ENCODE data around the gene PAIP2B. TPM values are rescaled to one million over a fixed set of nuclear protein-coding genes. Genes with fewer than 3 reads are reported as not detected.

PAIP2B gene
- total RNA-seq, 1 donor from 2014 or later = 17.1 TPM

GRCh38 chr2:71155846-71156245, 71.1 kb downstream of the PAIP2B start:
- TF ChIP-seq EZH2 (IDR thresholded peaks at IDR 0.05) (no peak), EZH2phosphoT487 (IDR thresholded peaks at IDR 0.05) (no peak), CTCF (IDR thresholded peaks at IDR 0.05) (no peak)
- H3K36me3 Mint-ChIP-seq = no peaks in the 10 kb centered on the region
- H3K27ac Mint-ChIP-seq = peak overlapping the region; percentile 27

DNA sequence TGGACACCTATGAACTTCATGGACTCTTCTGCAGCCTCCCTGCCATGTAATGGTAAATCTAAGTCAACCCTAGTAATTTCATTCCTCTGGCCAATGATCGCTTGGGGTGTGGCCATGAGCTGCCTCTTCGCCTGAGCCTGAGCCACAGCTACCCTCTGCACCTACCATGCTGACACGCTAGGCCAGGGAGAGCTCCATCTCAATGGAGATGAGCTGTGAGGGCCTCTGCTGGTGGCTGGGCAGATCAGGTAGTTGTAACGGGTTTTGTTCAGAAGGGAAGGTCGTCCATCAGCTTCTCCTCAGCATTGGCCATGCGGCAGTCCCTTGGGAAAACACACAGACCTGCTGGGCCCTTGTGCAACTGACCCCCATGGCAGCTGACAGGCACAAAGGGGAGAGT, 72.1 kb downstream of the PAIP2B start:
- Histone ChIP-seq H3K27me3 (no peaks in the 10 kb centered on the region), H3K27ac (no peak overlapping the region), H3K4me3 (no peak overlapping the region), H2AFZ (replicated peaks) (no peak overlapping the region), H3K36me3 (no peaks in the 10 kb centered on the region), H4K20me1 (ENCODE audit: low read depth) (no peaks in the 10 kb centered on the region), H3K4me1 (peaks cover 8% of the 10 kb centered on the region), H3K9ac (no peak overlapping the region), H3K9me3 (ENCODE audit: low read depth) (no peaks in the 10 kb centered on the region), H3K4me2 (no peak overlapping the region), H3F3A (ENCODE audit: low read depth) (no peaks in the 10 kb centered on the region), H3K79me2 (ENCODE audit: low read depth) (no peaks in the 10 kb centered on the region)
- Mint-ChIP-seq H3K4me1 (peaks cover 9% of the 10 kb centered on the region), H3K27ac (no peak overlapping the region), H3K36me3 (peaks cover 5% of the 10 kb centered on the region), H3K4me3 (no peak overlapping the region), H3K27me3 (ENCODE audit: insufficient read depth, low read depth) (peaks cover 14% of the 10 kb centered on the region), H3K9me3 (no peaks in the 10 kb centered on the region)
- TF ChIP-seq EZH2phosphoT487 (IDR thresholded peaks at IDR 0.05) (no peak), CTCF (IDR thresholded peaks at IDR 0.05) (peak; percentile 16), EZH2 (IDR thresholded peaks at IDR 0.05) (no peak)
- DNase-seq (ENCODE audit: low spot score) = peak; percentile 23

More at GRCh38 chr2:71155846-71156245, 71.1 kb downstream of the PAIP2B start:
- Histone ChIP-seq H3F3A (ENCODE audit: low read depth) (no peaks in the 10 kb centered on the region), H3K27ac (no peak overlapping the region), H3K27me3 (no peaks in the 10 kb centered on the region), H2AFZ (replicated peaks) (no peak overlapping the region), H3K4me2 (no peak overlapping the region), H3K9me3 (ENCODE audit: low read depth) (no peaks in the 10 kb centered on the region), H4K20me1 (ENCODE audit: low read depth) (no peaks in the 10 kb centered on the region), H3K4me1 (peaks cover 8% of the 10 kb centered on the region), H3K9ac (no peak overlapping the region), H3K36me3 (no peaks in the 10 kb centered on the region), H3K4me3 (no peak overlapping the region), H3K79me2 (ENCODE audit: low read depth) (no peaks in the 10 kb centered on the region)
- Mint-ChIP-seq H3K27me3 (ENCODE audit: insufficient read depth, low read depth) (peaks cover 17% of the 10 kb centered on the region), H3K4me3 (peak overlapping the region; percentile 34), H3K4me1 (peaks cover 9% of the 10 kb centered on the region), H3K9me3 (no peaks in the 10 kb centered on the region)
- no peak for DNase-seq (ENCODE audit: low spot score)

GRCh38 chr2:71154279-71154678, 72.6 kb downstream of the PAIP2B start:
- no peak overlapping the region for H3K4me3 Mint-ChIP-seq

More at GRCh38 chr2:71154279-71154678, 72.6 kb downstream of the PAIP2B start:
- peaks cover 14% of the 10 kb centered on the region for H3K27me3 Mint-ChIP-seq (ENCODE audit: insufficient read depth, low read depth)
- H3K4me1 Mint-ChIP-seq = peaks cover 9% of the 10 kb centered on the region
- H3K9me3 ChIP-seq (ENCODE audit: low read depth) = no peaks in the 10 kb centered on the region
- H3K9me3 Mint-ChIP-seq = no peaks in the 10 kb centered on the region
- TF ChIP-seq EZH2phosphoT487 (IDR thresholded peaks at IDR 0.05) = no peak
- no peak for TF ChIP-seq CTCF (IDR thresholded peaks at IDR 0.05)
- no peak for TF ChIP-seq EZH2 (IDR thresholded peaks at IDR 0.05)
- no peak overlapping the region for H3K4me3 ChIP-seq
- no peaks in the 10 kb centered on the region for H3K79me2 ChIP-seq (ENCODE audit: low read depth)
- H3K27ac Mint-ChIP-seq = no peak overlapping the region
- DNase-seq (ENCODE audit: low spot score) = no peak
- H4K20me1 ChIP-seq (ENCODE audit: low read depth) = peaks cover 4% of the 10 kb centered on the region
- H2AFZ ChIP-seq (replicated peaks) = no peak overlapping the region
- H3K36me3 ChIP-seq = no peaks in the 10 kb centered on the region
- no peak overlapping the region for H3K4me2 ChIP-seq
- H3K27ac ChIP-seq = no peak overlapping the region
- no peaks in the 10 kb centered on the region for H3K27me3 ChIP-seq
- peaks cover 5% of the 10 kb centered on the region for H3K36me3 Mint-ChIP-seq
- H3K9ac ChIP-seq = no peak overlapping the region
- H3F3A ChIP-seq (ENCODE audit: low read depth) = no peaks in the 10 kb centered on the region
- peaks cover 8% of the 10 kb centered on the region for H3K4me1 ChIP-seq
